Measurements from ENCODE around the gene IGF2BP3. TPM values are rescaled to one million over a fixed set of nuclear protein-coding genes. Genes with fewer than 3 reads are reported as not detected.
"Not testable (repeated sequence)": the region's sequence is repeated elsewhere in the genome, so short reads cannot be mapped to it uniquely, and the experiment has no call there.

The IGF2BP3 gene
- total RNA-seq, 4 donors from 2014 or later: 0.13 to 0.35 TPM; not detected in 2

GRCh38 chr7:23410446-23411183 is 59.7 kb downstream of the IGF2BP3 start:
- Histone ChIP-seq H3K36me3 (no peaks in the 10 kb centered on the region), H3K4me3 (no peak overlapping the region), H3K4me1 (no peaks in the 10 kb centered on the region), H3K27ac (no peak overlapping the region), H3K27me3 (no peaks in the 10 kb centered on the region), H3K9me3 (no peaks in the 10 kb centered on the region)
- 79 to 85% methylated on average over 7 of the region's 7 CpGs for WGBS, 2 donors (ENCODE audit: low coverage in 1 of 2)
- TF ChIP-seq POLR2A (IDR thresholded peaks at IDR 0.05) (no peak), EP300 (IDR thresholded peaks at IDR 0.05) (no peak), CTCF (IDR thresholded peaks at IDR 0.05) (no peak), POLR2AphosphoS5 (IDR thresholded peaks at IDR 0.05) (no peak)
- no peak for ATAC-seq

GRCh38 chr7:23406564-23406963 is 63.7 kb downstream of the IGF2BP3 start:
- H3K9me3 ChIP-seq, H3K27me3 ChIP-seq, H3K27ac ChIP-seq, H3K4me1 ChIP-seq, H3K36me3 ChIP-seq, H3K4me3 ChIP-seq, ATAC-seq: not testable (repeated sequence)
- WGBS, 2 donors (ENCODE audit: low coverage in 1 of 2): 83% methylated on average over 1 of the region's 2 CpGs; no CpG with 5 or more reads in 1 of the 2 donors

- 73 to 80% methylated on average over 3 of the region's 3 CpGs for WGBS, 2 donors (ENCODE audit: low coverage in 1 of 2)
- Histone ChIP-seq H3K27ac (no peak overlapping the region), H3K4me3 (no peak overlapping the region), H3K36me3 (no peaks in the 10 kb centered on the region), H3K9me3 (no peaks in the 10 kb centered on the region), H3K4me1 (no peaks in the 10 kb centered on the region), H3K27me3 (no peaks in the 10 kb centered on the region)
- TF ChIP-seq CTCF (IDR thresholded peaks at IDR 0.05): no peak
- no peak for ATAC-seq
Measured at GRCh38 chr7:23405240-23405618, 65.1 kb downstream of the IGF2BP3 start.

- H3K27ac ChIP-seq: no peak overlapping the region
- H3K36me3 ChIP-seq: no peaks in the 10 kb centered on the region
- no peak for ATAC-seq
- H3K4me1 ChIP-seq: no peaks in the 10 kb centered on the region
- H3K4me3 ChIP-seq: no peak overlapping the region
- TF ChIP-seq POLR2AphosphoS5 (IDR thresholded peaks at IDR 0.05): no peak
- TF ChIP-seq EP300 (IDR thresholded peaks at IDR 0.05): no peak
- no peak for TF ChIP-seq POLR2A (IDR thresholded peaks at IDR 0.05)
- no peak for TF ChIP-seq CTCF (IDR thresholded peaks at IDR 0.05)
- no peaks in the 10 kb centered on the region for H3K9me3 ChIP-seq
- 61 to 68% methylated on average over 3 of the region's 3 CpGs for WGBS, 2 donors (ENCODE audit: low coverage in 1 of 2)
- no peaks in the 10 kb centered on the region for H3K27me3 ChIP-seq
Measured at GRCh38 chr7:23404546-23405239, 65.6 kb downstream of the IGF2BP3 start.

- Histone ChIP-seq H3K36me3 (no peaks in the 10 kb centered on the region), H3K4me1 (no peaks in the 10 kb centered on the region), H3K27me3 (no peaks in the 10 kb centered on the region), H3K4me3 (no peak overlapping the region), H3K27ac (no peak overlapping the region), H3K9me3 (no peaks in the 10 kb centered on the region)
- TF ChIP-seq POLR2AphosphoS5 (IDR thresholded peaks at IDR 0.05) (no peak), CTCF (IDR thresholded peaks at IDR 0.05) (no peak), POLR2A (IDR thresholded peaks at IDR 0.05) (no peak), EP300 (IDR thresholded peaks at IDR 0.05) (no peak)
- no peak for ATAC-seq
- WGBS, 2 donors (ENCODE audit: low coverage in 1 of 2): 79 to 90% methylated on average over 4 to 5 of the region's 5 CpGs
Measured at GRCh38 chr7:23403970-23404369, 66.3 kb downstream of the IGF2BP3 start.

GRCh38 chr7:23398090-23398489 is 72.2 kb downstream of the IGF2BP3 start:
- peaks cover 0 to 23% (median 0%) of the 10 kb centered on the region in 3 donors for H3K4me1 ChIP-seq
- not testable (repeated sequence) for ATAC-seq, H3K27ac ChIP-seq, H3K27me3 ChIP-seq, H3K4me3 ChIP-seq, H3K36me3 ChIP-seq, H3K9me3 ChIP-seq
- 87 to 100% methylated on average over 2 of the region's 2 CpGs for WGBS, 2 donors (ENCODE audit: low coverage in 1 of 2)

All from gastroesophageal sphincter (tissue), 4 donors.